Thyroid gland (tissue), 4 donors: Measurements from ENCODE around the gene CFI. TPM values are rescaled to one million over a fixed set of nuclear protein-coding genes. Genes with fewer than 3 reads are reported as not detected.
A peak's percentile ranks its signal among the peaks of the same experiment; 100 is the strongest.

ENCODE experiments used
- DNase-seq, 2 donors: peaks; one replicate each; pipeline ENCODE4 v3.0.0-alpha.2; 2019
- H3K27ac ChIP-seq, 3 donors: fragments of 200-600 bp; sonication (generic); 1 replicate in 2 of 3; 2 replicates in 1 of 3; pipeline ENCODE4 v1.5.1; 2016 to 2019; ENCODE audit warnings: mild to moderate bottlenecking in 1 of 3, moderate library complexity in 1 of 3
- H3K27me3 ChIP-seq: fragments of 200-600 bp; sonication (generic); one replicate; pipeline ENCODE4 v1.5.1; 2019
- H3K36me3 ChIP-seq, 2 donors: fragments of 200-600 bp; sonication (generic); one replicate each; pipeline ENCODE4 v1.5.1; 2016 to 2019
- H3K4me1 ChIP-seq, 2 donors: fragments of 200-600 bp; sonication (generic); one replicate each; pipeline ENCODE4 v1.5.1; 2017 to 2019
- H3K4me3 ChIP-seq, 3 donors: fragments of 200-600 bp; sonication (generic); replicated peaks in 1 of 3; 1 replicate in 2 of 3; 2 replicates in 1 of 3; pipeline ENCODE4 v1.5.1; 2016; ENCODE audit warnings: mild to moderate bottlenecking in 1 of 3
- H3K9me3 ChIP-seq: fragments of 200-600 bp; sonication (generic); one replicate; pipeline ENCODE4 v1.5.1; 2017
- CTCF ChIP-seq, 6 experiments: fragments of 200-600 bp in 3 of 6; fragments of 450-650 bp in 3 of 6; sonication (generic) in 3 of 6; IDR thresholded peaks; one replicate each; pipeline ENCODE4 v1.5.1; 2016 to 2019; ENCODE audit warnings: antibody characterized with exemption in 6 of 6, mild to moderate bottlenecking in 2 of 6, inconsistent platforms in 1 of 6, moderate library complexity in 1 of 6
- POLR2A ChIP-seq, 2 donors: fragments of 450-650 bp; IDR thresholded peaks; one replicate each; pipeline ENCODE4 v1.6.1; 2017; ENCODE audit warnings: antibody characterized with exemption in 2 of 2, mild to moderate bottlenecking in 2 of 2, moderate library complexity in 1 of 2
- WGBS, 2 donors: methylation state at CpG; one replicate each; pipeline ENCODE4 v1.1.5; 2017; 5-methylcytosine and 5-hydroxymethylcytosine counted together
- intact Hi-C: fragments of 100-400 bp; cut with DNase I; formaldehyde crosslinking; loops from one replicate; pipeline ENCODE4 v1.15.1; 2023
- total RNA-seq, 4 donors: library from RNA; depleted of rRNA; stranded (reverse); fragments of >200 nt; gene quantifications; one replicate each; pipeline ENCODE4 v1.2.3, GENCODE V29; 2016

Gene CFI
- total RNA-seq, 4 donors from 2014 or later, result 21.2 to 58.5 (median 28.3) TPM

GRCh38 chr4:109735566-109736365, 66.0 kb downstream of the CFI start:
- H3K4me3 ChIP-seq, result no peak overlapping the region
- no peak for TF ChIP-seq CTCF (IDR thresholded peaks at IDR 0.05)
- TF ChIP-seq POLR2A (IDR thresholded peaks at IDR 0.05), result no peak
- 87% methylated on average over 7 of the region's 7 CpGs for WGBS, 2 donors
- no peaks in the 10 kb centered on the region for H3K9me3 ChIP-seq
- no peaks in the 10 kb centered on the region for H3K4me1 ChIP-seq
- intact Hi-C loops, result loop anchor here (10.0 kb wide), 2 partner anchors 79 to 301 kb away; partner anchors contain the start of genes GAR1 and SEC24B
- no peak overlapping the region for H3K27ac ChIP-seq
- H3K27me3 ChIP-seq, result no peaks in the 10 kb centered on the region
- no peaks in the 10 kb centered on the region for H3K36me3 ChIP-seq
- DNase-seq, result no peak

GRCh38 chr4:109733728-109734127, 68.1 kb downstream of the CFI start:
- Histone ChIP-seq H3K27ac (no peak overlapping the region), H3K9me3 (no peaks in the 10 kb centered on the region), H3K4me3 (no peak overlapping the region), H3K36me3 (no peaks in the 10 kb centered on the region), H3K27me3 (no peaks in the 10 kb centered on the region), H3K4me1 (no peaks in the 10 kb centered on the region)
- 89 to 92% methylated on average over 5 of the region's 5 CpGs for WGBS, 2 donors
- no peak for DNase-seq
- intact Hi-C loops, result loop anchor here (10.0 kb wide), 2 partner anchors 81 to 299 kb away; partner anchors contain the start of genes GAR1 and SEC24B
- TF ChIP-seq POLR2A (IDR thresholded peaks at IDR 0.05) (no peak), CTCF (IDR thresholded peaks at IDR 0.05) (no peak)

GRCh38 chr4:109730619-109731545, 70.9 kb downstream of the CFI start:
- intact Hi-C loops, result loop anchor here (10.0 kb wide), 2 partner anchors 84 to 296 kb away; partner anchors contain the start of genes GAR1 and SEC24B
- peak; percentile 6 to 66 for DNase-seq
- H3K27me3 ChIP-seq, result no peaks in the 10 kb centered on the region
- H3K27ac ChIP-seq, result peak overlapping the region; percentile 28 to 83 (median 57)
- TF ChIP-seq CTCF (IDR thresholded peaks at IDR 0.05) (no peak), POLR2A (IDR thresholded peaks at IDR 0.05) (no peak)
- H3K4me1 ChIP-seq, result no peaks in the 10 kb centered on the region
- H3K36me3 ChIP-seq, result no peaks in the 10 kb centered on the region
- peak overlapping the region; percentile 47 to 85 (median 73) for H3K4me3 ChIP-seq
- H3K9me3 ChIP-seq, result no peaks in the 10 kb centered on the region
- 53 to 54% methylated on average over 21 of the region's 21 CpGs for WGBS, 2 donors

GRCh38 chr4:109729718-109730618, 71.8 kb downstream of the CFI start, which contains the start of gene PLA2G12A:
Gene PLA2G12A, minus strand, starts transcription at chr4:109730070. Its CDS starts 261 bp downstream, at chr4:109729809.
- Histone ChIP-seq H3K36me3 (no peaks in the 10 kb centered on the region), H3K27me3 (no peaks in the 10 kb centered on the region), H3K27ac (peak within 1 kb of the TSS; percentile 31 to 83 (median 83)), H3K4me3 (peak within 1 kb of the TSS; percentile 47 to 85 (median 73)), H3K4me1 (no peaks in the 10 kb centered on the region), H3K9me3 (no peaks in the 10 kb centered on the region)
- intact Hi-C loops, result loop anchor here (10.0 kb wide), 2 partner anchors 85 to 295 kb away; partner anchors contain the start of genes GAR1 and SEC24B
- 0% methylated on average over 18 to 19 of the region's 83 CpGs for WGBS, 2 donors
- TF ChIP-seq CTCF (IDR thresholded peaks at IDR 0.05) (no peak), POLR2A (IDR thresholded peaks at IDR 0.05) (peak; percentile 45 to 95)
- peak; percentile 93 to 95 for DNase-seq
